Caco-2 (cell line): ENCODE data around the gene LSG1. TPM values are rescaled to one million over a fixed set of nuclear protein-coding genes. Genes with fewer than 3 reads are reported as not detected.

Experiments
- BruUV-seq: library from RNA; stranded (reverse); fragments of 400-500 nt; replicated peaks from 2 replicates; lab custom pipeline; 2021; lab: Mats Ljungman, UMichigan
- CTCF ChIA-PET: fragments of 300-600 bp; sonication (Branson Sonifier 250); formaldehyde crosslinking; loops from one replicate; lab custom pipeline; 2022; ENCODE audit warnings: antibody characterized with exemption; lab: Charles Lee
- POLR2A ChIA-PET: fragments of 300-600 bp; sonication (Branson Sonifier 250); formaldehyde crosslinking; loops from one replicate; lab custom pipeline; 2022; ENCODE audit warnings: antibody characterized with exemption; lab: Charles Lee
- DNase-seq, 2 experiments: peaks; one replicate each; pipeline versions ENCODE4 v3.0.0 to v3.0.0-alpha.2; 2020 to 2022
- H3K27me3 ChIP-seq: replicated peaks from 2 replicates; pipeline ENCODE4 v1.6.0; 2011; ENCODE audit warnings: low read length; ENCODE audit not compliant: control insufficient read depth, insufficient read depth
- H3K36me3 ChIP-seq: 2 replicates; pipeline ENCODE4 v1.5.1; 2011; ENCODE audit warnings: low read length; ENCODE audit not compliant: control insufficient read depth, insufficient read depth
- H3K4me1 ChIP-seq: fragments of 250-450 bp; sonication (Bioruptor Pico); 2 replicates; pipeline ENCODE4 v1.5.1; 2020; ENCODE audit warnings: mild to moderate bottlenecking
- H3K4me3 ChIP-seq: 2 replicates; pipeline ENCODE4 v1.5.1; 2011; ENCODE audit warnings: low read depth, mild to moderate bottlenecking, control low read depth, low read length
- H3K9me3 ChIP-seq: fragments of 250-450 bp; sonication (Bioruptor Pico); 2 replicates; pipeline ENCODE4 v1.5.1; 2020; ENCODE audit warnings: mild to moderate bottlenecking, moderate library complexity
- H3K27ac Mint-ChIP-seq: one replicate; pipeline ENCODE4 v1.8.0; 2022; ENCODE audit warnings: mixed read lengths; ENCODE audit not compliant: unreplicated experiment
- H3K27me3 Mint-ChIP-seq: one replicate; pipeline ENCODE4 v1.8.0; 2022; ENCODE audit warnings: mixed read lengths; ENCODE audit not compliant: insufficient read depth, unreplicated experiment
- H3K36me3 Mint-ChIP-seq: one replicate; pipeline ENCODE4 v1.8.0; 2022; ENCODE audit warnings: mild to moderate bottlenecking, mixed read lengths; ENCODE audit not compliant: insufficient read depth, unreplicated experiment
- H3K4me1 Mint-ChIP-seq: one replicate; pipeline ENCODE4 v1.8.0; 2022; ENCODE audit warnings: low read depth, mixed read lengths; ENCODE audit not compliant: unreplicated experiment
- H3K4me3 Mint-ChIP-seq: one replicate; pipeline ENCODE4 v1.8.0; 2022; ENCODE audit warnings: mild to moderate bottlenecking, moderate library complexity, mixed read lengths; ENCODE audit not compliant: unreplicated experiment
- H3K9me3 Mint-ChIP-seq: one replicate; pipeline ENCODE4 v1.8.0; 2022; ENCODE audit warnings: mixed read lengths; ENCODE audit not compliant: unreplicated experiment
- intact Hi-C: fragments of 100-400 bp; cut with micrococcal nuclease; formaldehyde crosslinking; loops from one replicate; pipeline ENCODE4 v1.10.0; 2022; ENCODE audit not compliant: unreplicated experiment
- total RNA-seq: library from RNA; stranded (reverse); gene quantifications from 2 replicates; pipeline ENCODE4 v1.2.3, GENCODE V29; 2022
- TF ChIP-seq, protein P1 (sequence below), 2 experiments: fragments of 200-600 bp in 1 of 2; IDR thresholded peaks; 1 replicate in 1 of 2; 2 replicates in 1 of 2; pipeline versions ENCODE4 v1.5.1 to v1.8.0; 2011 to 2022; ENCODE audit warnings: antibody characterized with exemption in 1 of 2, control low read depth in 1 of 2, inconsistent platforms in 1 of 2, low read depth in 1 of 2, low read length in 1 of 2, mild to moderate bottlenecking in 1 of 2, moderate library complexity in 1 of 2; ENCODE audit not compliant: insufficient read depth in 1 of 2, severe bottlenecking in 1 of 2, unreplicated experiment in 1 of 2

Gene LSG1
- total RNA-seq, 1 experiment from 2014 or later, result 48.0 TPM

DNA sequence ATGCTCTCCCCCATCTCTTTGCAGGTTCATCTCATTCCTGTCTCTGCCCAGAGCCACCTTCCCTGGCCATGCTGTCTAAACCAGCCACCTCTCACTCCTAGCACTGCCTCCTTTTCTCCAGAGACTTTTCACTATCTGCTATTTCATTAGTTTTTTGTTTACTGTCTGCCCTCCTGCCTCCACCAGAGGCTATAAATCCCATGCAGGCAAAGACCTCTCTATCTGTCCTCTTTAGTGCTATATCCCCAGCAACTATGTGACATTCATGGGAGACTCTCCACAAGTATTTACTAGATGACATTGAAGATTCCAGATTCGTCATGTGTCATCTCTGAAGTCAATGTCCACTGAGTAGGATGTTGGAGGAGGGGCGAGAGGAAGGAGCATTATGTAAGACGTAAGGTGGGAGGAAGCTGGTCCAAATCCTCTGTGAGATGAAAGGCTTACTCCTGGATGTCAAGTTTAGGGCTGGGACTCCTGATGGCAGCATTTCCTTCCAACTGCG is 10.2 kb upstream of the LSG1 start:
- H3K27ac Mint-ChIP-seq, result no peak overlapping the region
- H3K9me3 Mint-ChIP-seq, result no peaks in the 10 kb centered on the region
- BruUV-seq, result no TSS peak

GRCh38 chr3:194680888-194681615 is 9.1 kb upstream of the LSG1 start:
- no peak overlapping the region for H3K27ac Mint-ChIP-seq
- Histone ChIP-seq H3K4me3 (no peak overlapping the region), H3K4me1 (peaks cover 6% of the 10 kb centered on the region; the same call in 1 of the 2 replicates), H3K27me3 (no peaks in the 10 kb centered on the region), H3K9me3 (no peaks in the 10 kb centered on the region), H3K36me3 (no peaks in the 10 kb centered on the region)
- no peaks in the 10 kb centered on the region for H3K9me3 Mint-ChIP-seq
- no TSS peak for BruUV-seq
- no peaks in the 10 kb centered on the region for H3K27me3 Mint-ChIP-seq
- TF ChIP-seq, protein P1, sequence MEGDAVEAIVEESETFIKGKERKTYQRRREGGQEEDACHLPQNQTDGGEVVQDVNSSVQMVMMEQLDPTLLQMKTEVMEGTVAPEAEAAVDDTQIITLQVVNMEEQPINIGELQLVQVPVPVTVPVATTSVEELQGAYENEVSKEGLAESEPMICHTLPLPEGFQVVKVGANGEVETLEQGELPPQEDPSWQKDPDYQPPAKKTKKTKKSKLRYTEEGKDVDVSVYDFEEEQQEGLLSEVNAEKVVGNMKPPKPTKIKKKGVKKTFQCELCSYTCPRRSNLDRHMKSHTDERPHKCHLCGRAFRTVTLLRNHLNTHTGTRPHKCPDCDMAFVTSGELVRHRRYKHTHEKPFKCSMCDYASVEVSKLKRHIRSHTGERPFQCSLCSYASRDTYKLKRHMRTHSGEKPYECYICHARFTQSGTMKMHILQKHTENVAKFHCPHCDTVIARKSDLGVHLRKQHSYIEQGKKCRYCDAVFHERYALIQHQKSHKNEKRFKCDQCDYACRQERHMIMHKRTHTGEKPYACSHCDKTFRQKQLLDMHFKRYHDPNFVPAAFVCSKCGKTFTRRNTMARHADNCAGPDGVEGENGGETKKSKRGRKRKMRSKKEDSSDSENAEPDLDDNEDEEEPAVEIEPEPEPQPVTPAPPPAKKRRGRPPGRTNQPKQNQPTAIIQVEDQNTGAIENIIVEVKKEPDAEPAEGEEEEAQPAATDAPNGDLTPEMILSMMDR (IDR thresholded peaks at IDR 0.05; ENCODE audit: insufficient read depth in 1 of 2, low read depth in 1 of 2, low read length in 1 of 2, severe bottlenecking in 1 of 2, unreplicated experiment in 1 of 2), result no peak
- ChIA-PET CTCF (no interaction called here), POLR2A (no interaction called here)
- peaks cover 7% of the 10 kb centered on the region for H3K4me1 Mint-ChIP-seq
- intact Hi-C loops, result loop anchor here (10.0 kb wide), 1 partner anchor 194 kb away; no protein-coding TSS in a partner anchor
- H3K4me3 Mint-ChIP-seq, result no peak overlapping the region
- peaks cover 12% of the 10 kb centered on the region for H3K36me3 Mint-ChIP-seq
- no peak for DNase-seq

More for the DNA sequence above, 10.2 kb upstream of the LSG1 start:
- DNase-seq, result no peak
- ChIA-PET CTCF (interaction anchor here (0.6 to 2.1 kb wide), 43 partner anchors 8 to 588 kb away, joined by 3 to 32 read pairs (median 5); partner anchors contain the start of genes LSG1 and XXYLT1), POLR2A (interaction anchor here (0.6 to 1.1 kb wide), 4 partner anchors 10 to 87 kb away, joined by 3 to 7 read pairs (median 4); partner anchors contain the start of gene LSG1)
- Histone ChIP-seq H3K4me1 (peaks cover 10% of the 10 kb centered on the region; the same call in 1 of the 2 replicates), H3K27me3 (no peaks in the 10 kb centered on the region), H3K36me3 (no peaks in the 10 kb centered on the region), H3K9me3 (no peaks in the 10 kb centered on the region), H3K4me3 (no peak overlapping the region)
- H3K27me3 Mint-ChIP-seq, result no peaks in the 10 kb centered on the region
- H3K4me3 Mint-ChIP-seq, result no peak overlapping the region
- H3K36me3 Mint-ChIP-seq, result peaks cover 12% of the 10 kb centered on the region
- intact Hi-C loops, result loop anchor here (1.0 to 10.0 kb wide), 6 partner anchors 87 to 578 kb away; no protein-coding TSS in a partner anchor
- TF ChIP-seq, protein P1 (IDR thresholded peaks at IDR 0.05; ENCODE audit: insufficient read depth in 1 of 2, low read depth in 1 of 2, low read length in 1 of 2, severe bottlenecking in 1 of 2, unreplicated experiment in 1 of 2), result no peak
- peaks cover 7% of the 10 kb centered on the region for H3K4me1 Mint-ChIP-seq

DNA sequence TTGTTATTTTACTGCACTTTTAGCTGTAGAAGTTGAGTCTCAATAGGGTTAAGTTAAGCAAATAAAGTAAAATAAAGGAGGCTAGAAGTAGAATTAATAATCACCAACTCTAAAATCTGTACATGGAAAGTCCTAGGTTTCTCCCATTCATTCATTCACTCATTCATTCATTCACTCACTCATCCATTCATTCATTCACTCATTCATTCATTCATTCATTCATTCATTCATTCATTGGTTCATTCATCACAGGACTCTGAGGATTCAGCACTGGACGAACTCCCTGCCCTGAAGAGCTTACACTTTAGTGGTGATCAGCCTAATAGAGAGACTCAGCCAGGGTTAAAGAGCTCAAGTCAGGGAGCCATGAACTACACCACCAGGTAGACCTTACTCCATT is 4.5 kb upstream of the LSG1 start:
- Histone ChIP-seq H3K27me3 (no peaks in the 10 kb centered on the region), H3K4me3 (no peak overlapping the region), H3K9me3 (no peaks in the 10 kb centered on the region), H3K36me3 (no peaks in the 10 kb centered on the region), H3K4me1 (no peaks in the 10 kb centered on the region; the same call in 1 of the 2 replicates)
- no peaks in the 10 kb centered on the region for H3K9me3 Mint-ChIP-seq
- no peak for DNase-seq
- ChIA-PET POLR2A (no interaction called here), CTCF (no interaction called here)
- no peak overlapping the region for H3K27ac Mint-ChIP-seq
- BruUV-seq, result no TSS peak
- TF ChIP-seq, protein P1 (IDR thresholded peaks at IDR 0.05; ENCODE audit: insufficient read depth in 1 of 2, low read depth in 1 of 2, low read length in 1 of 2, severe bottlenecking in 1 of 2, unreplicated experiment in 1 of 2), result no peak
- H3K4me1 Mint-ChIP-seq, result no peaks in the 10 kb centered on the region
- no peak overlapping the region for H3K4me3 Mint-ChIP-seq
- intact Hi-C loops, result no loop called here
- no peaks in the 10 kb centered on the region for H3K27me3 Mint-ChIP-seq
- H3K36me3 Mint-ChIP-seq, result peaks cover 16% of the 10 kb centered on the region
